HepG2 (cell line): Measurements from ENCODE around the gene JAKMIP2. TPM values are rescaled to one million over a fixed set of nuclear protein-coding genes. Genes with fewer than 3 reads are reported as not detected.

Experiments used
- ZBTB21 ChIP-seq: sonication (generic); formaldehyde crosslinking; IDR thresholded peaks from 2 replicates; pipeline ENCODE4 v1.4.0; 2020; ENCODE audit warnings: missing genetic modification reagents
- ZFX ChIP-seq: sonication (generic); formaldehyde crosslinking; IDR thresholded peaks from 2 replicates; pipeline ENCODE4 v1.4.0; 2020; ENCODE audit warnings: mild to moderate bottlenecking, low read depth, missing genetic modification reagents, moderate library complexity
- polyA plus RNA-seq, 8 experiments: library from polyadenylated mRNA; depleted of rRNA in 3 of 8; stranded (reverse) in 7 of 8; unstranded in 1 of 8; fragments of >200 nt; fragmentation: Illumina TruSeq in 4 of 8; extraction: Trizol in 4 of 8; gene quantifications; 2 replicates each; pipeline versions ENCODE4 v1.2.1 to v1.2.3, GENCODE V29; 2011 to 2016; ENCODE audit warnings: low read depth in 4 of 8, missing spikeins in 1 of 8, mixed read lengths in 1 of 8; ENCODE audit not compliant: insufficient read depth in 1 of 8
- total RNA-seq, 5 experiments: library from RNA; depleted of rRNA; stranded (reverse); fragments of >200 nt; fragmentation: Illumina TruSeq; extraction: Trizol; gene quantifications; 2 replicates each; pipeline ENCODE4 v1.2.3, GENCODE V29; 2016; ENCODE audit warnings: low read depth in 1 of 5
- TF ChIP-seq, protein P1 (sequence below): sonication (generic); formaldehyde crosslinking; IDR thresholded peaks from 2 replicates; pipeline ENCODE4 v1.4.0; 2020; ENCODE audit warnings: mild to moderate bottlenecking, missing genetic modification reagents
- TF ChIP-seq, protein P2 (sequence below): sonication (generic); formaldehyde crosslinking; IDR thresholded peaks from 2 replicates; pipeline ENCODE4 v1.4.0; 2020; ENCODE audit warnings: missing genetic modification reagents, low read depth, mild to moderate bottlenecking, borderline replicate concordance
- TF ChIP-seq, protein P3 (sequence below): sonication (generic); formaldehyde crosslinking; IDR thresholded peaks from 2 replicates; pipeline ENCODE4 v1.9.0; 2021; ENCODE audit warnings: mild to moderate bottlenecking, missing genetic modification reagents

JAKMIP2 gene
- total and polyA plus RNA-seq, 2 of the 13 experiments (the other 11 are each of a cell fraction or from before 2014, with no cell fraction given), result 0.04 to 2.1 TPM

DNA sequence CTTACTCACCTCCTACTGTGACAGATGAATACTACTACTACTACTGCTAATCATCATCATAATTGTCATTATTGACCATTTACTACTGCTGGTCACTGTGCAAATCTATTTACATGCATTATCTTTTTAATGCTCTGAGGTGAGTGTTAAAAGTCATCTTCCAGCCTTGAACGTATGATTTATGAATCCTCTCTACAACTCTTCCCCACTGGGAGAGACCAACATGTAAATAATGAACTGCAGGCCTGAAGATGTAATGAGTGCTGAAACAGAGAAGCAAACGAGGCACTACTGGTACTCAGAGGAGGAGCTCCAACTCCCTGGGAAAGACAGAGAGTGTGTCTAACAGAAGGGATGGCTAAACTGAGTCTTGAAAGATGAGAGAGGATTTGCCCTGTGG is 95.4 kb downstream of the JAKMIP2 start (continued):
- TF ChIP-seq, protein P1, sequence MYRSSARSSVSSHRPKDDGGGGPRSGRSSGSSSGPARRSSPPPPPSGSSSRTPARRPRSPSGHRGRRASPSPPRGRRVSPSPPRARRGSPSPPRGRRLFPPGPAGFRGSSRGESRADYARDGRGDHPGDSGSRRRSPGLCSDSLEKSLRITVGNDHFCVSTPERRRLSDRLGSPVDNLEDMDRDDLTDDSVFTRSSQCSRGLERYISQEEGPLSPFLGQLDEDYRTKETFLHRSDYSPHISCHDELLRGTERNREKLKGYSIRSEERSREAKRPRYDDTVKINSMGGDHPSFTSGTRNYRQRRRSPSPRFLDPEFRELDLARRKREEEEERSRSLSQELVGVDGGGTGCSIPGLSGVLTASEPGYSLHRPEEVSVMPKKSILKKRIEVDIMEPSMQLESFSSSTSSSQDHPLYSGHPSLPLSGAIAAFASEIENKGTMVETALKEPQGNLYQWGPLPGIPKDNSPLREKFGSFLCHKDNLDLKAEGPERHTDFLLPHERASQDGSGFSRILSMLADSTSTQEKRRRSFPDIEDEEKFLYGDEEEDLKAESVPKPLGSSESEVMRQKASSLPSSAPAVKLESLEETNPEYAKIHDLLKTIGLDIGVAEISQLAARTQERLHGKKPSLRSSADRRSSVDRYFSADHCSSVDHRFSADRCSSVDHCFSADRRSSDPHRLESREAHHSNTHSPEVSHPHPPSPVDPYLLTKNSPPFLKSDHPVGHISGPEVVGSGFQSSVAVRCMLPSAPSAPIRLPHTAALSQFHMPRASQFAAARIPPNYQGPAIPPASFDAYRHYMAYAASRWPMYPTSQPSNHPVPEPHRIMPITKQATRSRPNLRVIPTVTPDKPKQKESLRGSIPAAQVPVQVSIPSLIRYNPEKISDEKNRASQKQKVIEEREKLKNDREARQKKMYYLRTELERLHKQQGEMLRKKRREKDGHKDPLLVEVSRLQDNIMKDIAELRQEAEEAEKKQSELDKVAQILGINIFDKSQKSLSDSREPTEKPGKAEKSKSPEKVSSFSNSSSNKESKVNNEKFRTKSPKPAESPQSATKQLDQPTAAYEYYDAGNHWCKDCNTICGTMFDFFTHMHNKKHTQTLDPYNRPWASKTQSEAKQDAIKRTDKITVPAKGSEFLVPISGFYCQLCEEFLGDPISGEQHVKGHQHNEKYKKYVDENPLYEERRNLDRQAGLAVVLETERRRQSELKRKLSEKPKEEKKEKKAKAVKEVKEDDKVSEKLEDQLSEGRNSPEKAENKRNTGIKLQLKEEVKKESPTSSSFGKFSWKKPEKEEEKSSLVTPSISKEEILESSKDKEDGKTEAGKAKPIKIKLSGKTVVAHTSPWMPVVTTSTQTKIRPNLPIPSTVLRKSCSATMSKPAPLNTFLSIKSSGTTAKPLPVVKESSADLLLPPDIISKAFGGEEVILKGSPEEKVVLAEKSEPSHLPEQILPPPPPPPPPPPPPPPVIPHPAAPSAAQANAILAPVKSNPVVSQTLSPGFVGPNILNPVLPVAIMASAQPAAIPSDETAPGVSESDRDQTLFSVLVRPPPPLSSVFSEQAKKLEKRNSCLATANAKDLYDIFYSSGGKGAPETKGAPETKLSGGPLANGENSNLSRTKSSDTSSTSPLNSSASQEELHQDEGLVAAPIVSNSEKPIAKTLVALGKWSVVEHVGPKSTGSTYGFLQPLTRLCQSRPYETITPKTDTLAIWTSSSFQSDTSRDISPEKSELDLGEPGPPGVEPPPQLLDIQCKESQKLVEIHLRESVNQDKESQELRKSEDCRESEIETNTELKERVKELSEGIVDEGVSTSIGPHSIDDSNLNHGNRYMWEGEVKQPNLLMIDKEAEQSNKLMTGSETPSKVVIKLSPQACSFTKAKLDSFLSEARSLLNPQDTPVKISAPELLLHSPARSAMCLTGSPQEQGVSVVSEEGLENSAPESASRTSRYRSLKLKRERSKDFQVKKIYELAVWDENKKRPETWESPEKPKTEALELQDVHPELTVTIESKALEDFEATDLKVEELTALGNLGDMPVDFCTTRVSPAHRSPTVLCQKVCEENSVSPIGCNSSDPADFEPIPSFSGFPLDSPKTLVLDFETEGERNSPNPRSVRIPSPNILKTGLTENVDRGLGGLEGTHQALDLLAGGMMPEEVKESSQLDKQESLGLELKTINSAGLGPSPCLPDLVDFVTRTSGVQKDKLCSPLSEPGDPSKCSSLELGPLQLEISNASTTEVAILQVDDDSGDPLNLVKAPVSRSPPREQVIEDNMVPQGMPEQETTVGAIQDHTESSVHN (CRISPR knock-in tag), result no peak
- TF ChIP-seq ZFX (CRISPR knock-in tag) (no peak), ZBTB21 (no peak)
- TF ChIP-seq, protein P2, sequence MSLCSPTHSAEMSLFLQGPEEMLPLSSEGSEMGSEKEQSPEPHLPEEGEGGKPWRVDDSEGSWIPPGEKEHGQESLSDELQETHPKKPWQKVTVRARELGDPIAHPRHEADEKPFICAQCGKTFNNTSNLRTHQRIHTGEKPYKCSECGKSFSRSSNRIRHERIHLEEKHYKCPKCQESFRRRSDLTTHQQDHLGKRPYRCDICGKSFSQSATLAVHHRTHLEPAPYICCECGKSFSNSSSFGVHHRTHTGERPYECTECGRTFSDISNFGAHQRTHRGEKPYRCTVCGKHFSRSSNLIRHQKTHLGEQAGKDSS, result no peak
- TF ChIP-seq, protein P3, sequence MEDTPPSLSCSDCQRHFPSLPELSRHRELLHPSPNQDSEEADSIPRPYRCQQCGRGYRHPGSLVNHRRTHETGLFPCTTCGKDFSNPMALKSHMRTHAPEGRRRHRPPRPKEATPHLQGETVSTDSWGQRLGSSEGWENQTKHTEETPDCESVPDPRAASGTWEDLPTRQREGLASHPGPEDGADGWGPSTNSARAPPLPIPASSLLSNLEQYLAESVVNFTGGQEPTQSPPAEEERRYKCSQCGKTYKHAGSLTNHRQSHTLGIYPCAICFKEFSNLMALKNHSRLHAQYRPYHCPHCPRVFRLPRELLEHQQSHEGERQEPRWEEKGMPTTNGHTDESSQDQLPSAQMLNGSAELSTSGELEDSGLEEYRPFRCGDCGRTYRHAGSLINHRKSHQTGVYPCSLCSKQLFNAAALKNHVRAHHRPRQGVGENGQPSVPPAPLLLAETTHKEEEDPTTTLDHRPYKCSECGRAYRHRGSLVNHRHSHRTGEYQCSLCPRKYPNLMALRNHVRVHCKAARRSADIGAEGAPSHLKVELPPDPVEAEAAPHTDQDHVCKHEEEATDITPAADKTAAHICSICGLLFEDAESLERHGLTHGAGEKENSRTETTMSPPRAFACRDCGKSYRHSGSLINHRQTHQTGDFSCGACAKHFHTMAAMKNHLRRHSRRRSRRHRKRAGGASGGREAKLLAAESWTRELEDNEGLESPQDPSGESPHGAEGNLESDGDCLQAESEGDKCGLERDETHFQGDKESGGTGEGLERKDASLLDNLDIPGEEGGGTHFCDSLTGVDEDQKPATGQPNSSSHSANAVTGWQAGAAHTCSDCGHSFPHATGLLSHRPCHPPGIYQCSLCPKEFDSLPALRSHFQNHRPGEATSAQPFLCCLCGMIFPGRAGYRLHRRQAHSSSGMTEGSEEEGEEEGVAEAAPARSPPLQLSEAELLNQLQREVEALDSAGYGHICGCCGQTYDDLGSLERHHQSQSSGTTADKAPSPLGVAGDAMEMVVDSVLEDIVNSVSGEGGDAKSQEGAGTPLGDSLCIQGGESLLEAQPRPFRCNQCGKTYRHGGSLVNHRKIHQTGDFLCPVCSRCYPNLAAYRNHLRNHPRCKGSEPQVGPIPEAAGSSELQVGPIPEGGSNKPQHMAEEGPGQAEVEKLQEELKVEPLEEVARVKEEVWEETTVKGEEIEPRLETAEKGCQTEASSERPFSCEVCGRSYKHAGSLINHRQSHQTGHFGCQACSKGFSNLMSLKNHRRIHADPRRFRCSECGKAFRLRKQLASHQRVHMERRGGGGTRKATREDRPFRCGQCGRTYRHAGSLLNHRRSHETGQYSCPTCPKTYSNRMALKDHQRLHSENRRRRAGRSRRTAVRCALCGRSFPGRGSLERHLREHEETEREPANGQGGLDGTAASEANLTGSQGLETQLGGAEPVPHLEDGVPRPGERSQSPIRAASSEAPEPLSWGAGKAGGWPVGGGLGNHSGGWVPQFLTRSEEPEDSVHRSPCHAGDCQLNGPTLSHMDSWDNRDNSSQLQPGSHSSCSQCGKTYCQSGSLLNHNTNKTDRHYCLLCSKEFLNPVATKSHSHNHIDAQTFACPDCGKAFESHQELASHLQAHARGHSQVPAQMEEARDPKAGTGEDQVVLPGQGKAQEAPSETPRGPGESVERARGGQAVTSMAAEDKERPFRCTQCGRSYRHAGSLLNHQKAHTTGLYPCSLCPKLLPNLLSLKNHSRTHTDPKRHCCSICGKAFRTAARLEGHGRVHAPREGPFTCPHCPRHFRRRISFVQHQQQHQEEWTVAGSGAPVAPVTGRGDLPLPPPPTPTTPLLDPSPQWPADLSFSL (CRISPR knock-in tag), result no peak
- TF ChIP-seq, all 625 proteins: peak for 0
